Pulmonary artery endothelial cell (primary cell): ENCODE results near the gene C17orf113. TPM values are rescaled to one million over a fixed set of nuclear protein-coding genes. Genes with fewer than 3 reads are reported as not detected.

Experiments used
- DNase-seq: peaks from one replicate; pipeline ENCODE4 v3.0.0-alpha.2; 2011; ENCODE audit warnings: low read depth, low spot score
- total RNA-seq: library from RNA; depleted of rRNA; stranded (reverse); fragments of >200 nt; gene quantifications from 2 replicates; pipeline ENCODE4 v1.2.3, GENCODE V29; 2014

The C17orf113 gene
- total RNA-seq, 1 donor from 2014 or later, result 0.26 TPM

DNA sequence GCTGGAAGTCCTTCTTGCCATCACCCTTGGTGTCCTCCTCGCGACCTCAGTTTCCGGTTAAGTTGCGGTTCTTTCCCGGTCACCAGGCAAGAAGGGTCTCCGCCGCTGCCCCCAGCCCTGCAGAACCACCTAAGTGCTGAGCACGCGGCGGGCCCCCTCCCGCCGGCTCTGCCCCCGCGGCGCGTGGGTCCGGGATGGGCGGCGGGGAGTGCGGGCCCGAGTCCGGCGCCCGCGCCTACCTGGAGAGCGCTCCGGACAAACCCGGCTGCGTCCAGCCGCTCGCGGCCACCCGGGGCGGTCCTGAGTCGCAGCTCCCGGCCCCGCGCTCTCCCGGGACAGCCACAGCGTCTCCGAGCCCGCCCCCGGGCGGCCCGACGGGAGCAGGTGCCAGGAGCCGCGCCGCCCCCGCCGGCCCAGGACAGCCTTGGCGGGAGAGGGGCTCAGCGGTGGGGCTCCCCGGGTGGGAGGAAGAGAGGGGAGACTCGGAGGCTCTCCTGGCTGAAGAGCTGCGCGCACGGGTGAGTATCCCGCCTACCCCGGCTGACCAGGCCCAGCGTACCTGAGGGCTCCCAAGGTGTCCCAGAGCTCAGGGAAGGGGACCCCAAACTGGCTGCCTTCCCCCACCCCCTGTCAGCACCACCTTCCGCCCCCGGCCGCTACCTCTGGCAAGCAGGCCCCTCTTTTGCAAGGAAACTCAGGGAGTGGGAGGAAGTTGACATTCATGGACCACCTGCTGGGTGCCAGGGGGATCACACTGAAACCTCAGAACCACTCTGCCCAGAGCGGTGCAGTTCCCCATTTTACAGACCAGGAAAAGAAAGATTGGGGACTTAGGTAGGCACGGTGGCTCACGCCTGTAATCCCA, 22.2 kb upstream of the C17orf113 start:
- no peak for DNase-seq

- no peak for DNase-seq
Measured at GRCh38 chr17:42071810-42072209, 21.4 kb upstream of the C17orf113 start.

DNA sequence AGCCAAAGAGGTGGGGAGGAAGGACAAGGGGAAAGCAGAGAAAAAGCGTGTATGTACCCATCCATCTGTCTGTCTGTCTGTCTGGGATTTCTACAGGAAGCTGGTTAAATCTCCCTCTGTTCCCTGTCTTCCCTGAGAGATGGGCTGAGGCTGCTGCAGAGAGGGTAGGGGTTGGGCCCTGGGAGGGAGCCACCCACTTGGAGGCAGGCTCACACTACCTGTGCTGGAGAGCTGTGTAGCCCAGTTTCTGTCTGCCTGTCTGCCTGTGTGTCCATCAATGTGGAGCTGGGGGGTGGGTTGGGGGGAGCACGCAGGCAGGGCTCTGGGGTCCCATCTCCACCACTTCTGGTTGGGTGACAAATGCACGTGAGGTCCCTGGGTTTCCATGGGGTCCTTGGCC, 18.6 kb upstream of the C17orf113 start:
- no peak for DNase-seq

DNA sequence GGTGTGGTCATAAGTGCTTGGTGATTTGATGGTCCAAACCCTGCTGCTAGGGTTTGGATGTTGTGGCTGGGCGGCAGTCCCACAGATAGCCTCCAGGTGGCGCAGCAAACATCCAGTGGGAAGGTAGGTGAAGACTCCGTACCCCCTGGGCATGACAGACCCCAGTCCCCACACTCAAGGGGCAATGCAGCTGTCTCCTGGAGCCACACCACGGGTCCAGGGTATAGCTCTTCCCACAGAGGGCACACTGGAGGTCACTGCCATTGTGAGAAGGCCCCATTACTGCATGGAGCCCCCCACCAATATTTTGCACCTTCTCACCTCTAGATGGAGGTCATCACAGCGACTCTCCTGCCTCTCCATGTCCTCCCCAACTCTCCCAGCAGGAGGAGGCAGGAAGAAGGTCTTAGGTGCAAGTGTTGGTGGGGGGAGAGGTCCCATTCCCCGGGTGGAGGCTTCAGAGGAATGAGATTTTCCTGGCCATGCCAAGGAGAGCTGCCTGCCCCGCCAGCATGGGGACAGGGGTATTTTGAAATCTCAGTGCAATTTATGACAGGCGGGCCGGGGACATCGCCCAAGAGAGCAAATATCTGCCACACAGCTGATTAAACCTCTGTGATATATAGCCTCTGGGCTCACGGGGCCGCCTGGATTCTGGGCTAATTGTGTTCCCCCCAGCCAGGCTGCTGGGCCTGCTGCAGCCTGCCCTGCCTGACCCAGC, 17.1 kb upstream of the C17orf113 start:
- no peak for DNase-seq

- DNase-seq, result no peak
Measured at GRCh38 chr17:42065201-42065600, 14.8 kb upstream of the C17orf113 start.

DNA sequence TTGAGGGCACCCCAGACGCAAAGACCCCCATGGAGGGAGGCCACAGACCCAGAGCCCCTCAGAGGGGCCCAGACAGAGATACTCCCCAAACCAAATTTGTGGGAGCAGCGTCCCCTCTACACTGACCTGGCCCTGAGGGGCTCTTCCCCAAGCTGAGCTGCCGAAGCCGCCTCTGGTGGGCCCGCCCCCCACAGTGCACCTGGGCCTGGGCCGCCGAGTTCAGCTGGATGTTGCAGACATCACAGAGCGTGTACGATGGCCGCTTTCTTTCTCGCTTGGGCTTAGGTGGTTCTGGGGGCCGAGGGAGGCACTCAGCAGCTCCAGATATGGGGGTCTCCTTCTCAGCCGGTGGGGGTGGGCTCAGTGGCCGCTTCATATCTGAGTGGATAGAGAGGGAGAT, 12.3 kb upstream of the C17orf113 start:
- DNase-seq, result no peak

DNA sequence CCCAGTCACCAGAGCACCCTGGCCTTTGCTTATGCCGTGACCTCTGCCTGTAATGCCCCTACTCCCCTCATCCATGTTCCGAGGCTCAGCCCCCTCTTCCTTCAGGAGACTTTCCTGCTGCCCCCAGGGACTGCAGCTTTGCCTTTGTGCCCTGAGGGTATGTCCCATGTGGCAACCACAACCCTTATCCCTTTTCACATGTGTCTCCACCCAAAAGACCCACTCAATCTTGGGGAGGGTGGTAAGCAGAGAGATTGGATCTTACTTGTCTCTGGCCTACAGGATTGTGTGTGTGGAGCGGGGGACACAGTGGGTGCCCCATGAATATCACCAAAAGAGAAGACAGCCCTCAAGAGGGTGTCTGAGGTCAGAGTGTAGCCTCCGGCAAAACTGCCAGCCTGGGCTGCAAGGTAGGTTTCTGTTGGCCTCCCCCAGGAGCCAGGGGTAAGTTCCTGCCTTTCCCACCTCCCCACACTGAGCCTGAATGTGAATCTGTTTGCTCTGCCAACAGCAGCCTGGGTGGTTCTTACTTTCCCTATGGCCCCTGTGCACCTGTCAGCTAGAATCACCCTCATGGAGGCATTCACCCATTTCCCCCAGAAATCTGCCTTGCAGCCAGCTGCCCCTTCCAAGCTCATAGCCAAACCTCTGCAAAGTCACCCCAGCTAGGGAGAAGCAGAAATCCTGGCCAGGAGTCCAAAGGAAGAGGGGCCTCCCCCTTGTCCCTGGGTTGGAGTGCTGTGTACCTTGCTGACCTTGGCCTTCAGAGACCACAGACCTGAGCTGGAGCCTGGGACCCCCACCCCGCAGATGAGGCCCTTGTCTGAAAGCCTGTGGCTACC, 11.5 kb upstream of the C17orf113 start:
- DNase-seq, result no peak

- DNase-seq, result no peak
Measured at GRCh38 chr17:42060231-42060630, 9.8 kb upstream of the C17orf113 start.

- DNase-seq, result no peak
Measured at GRCh38 chr17:42059815-42060214, 9.4 kb upstream of the C17orf113 start.

GRCh38 chr17:42058063-42058462, 7.7 kb upstream of the C17orf113 start:
- no peak for DNase-seq

GRCh38 chr17:42056635-42057034, 6.2 kb upstream of the C17orf113 start:
- DNase-seq, result no peak

GRCh38 chr17:42055496-42055895, 5.1 kb upstream of the C17orf113 start:
- DNase-seq, result no peak

GRCh38 chr17:42055027-42055426, 4.6 kb upstream of the C17orf113 start:
- DNase-seq, result no peak

- no peak for DNase-seq
Measured at GRCh38 chr17:42053731-42054500, 3.5 kb upstream of the C17orf113 start.

DNA sequence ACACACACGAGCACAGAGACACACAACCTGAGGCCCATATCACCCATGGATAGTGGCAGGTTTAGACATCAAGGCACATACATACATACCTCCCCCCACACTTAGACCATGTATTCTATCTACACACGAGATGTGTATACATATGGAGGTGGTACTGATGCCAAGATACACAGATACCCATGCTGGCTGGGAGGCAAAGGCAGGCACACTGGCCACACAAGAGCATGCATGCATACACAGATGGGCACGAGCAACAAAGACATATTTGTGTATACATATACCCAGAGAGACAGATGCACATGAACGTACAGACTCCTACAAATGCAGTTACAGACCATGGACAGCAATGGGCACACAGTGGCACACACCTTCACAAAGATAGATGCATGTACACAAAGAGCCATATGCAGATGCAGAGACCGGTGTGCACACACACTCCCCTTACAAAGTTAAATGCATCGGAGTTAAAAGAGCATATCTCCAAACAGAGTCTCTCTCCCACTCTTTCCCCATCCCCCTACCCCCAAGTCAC, 2.0 kb upstream of the C17orf113 start:
- no peak for DNase-seq

DNA sequence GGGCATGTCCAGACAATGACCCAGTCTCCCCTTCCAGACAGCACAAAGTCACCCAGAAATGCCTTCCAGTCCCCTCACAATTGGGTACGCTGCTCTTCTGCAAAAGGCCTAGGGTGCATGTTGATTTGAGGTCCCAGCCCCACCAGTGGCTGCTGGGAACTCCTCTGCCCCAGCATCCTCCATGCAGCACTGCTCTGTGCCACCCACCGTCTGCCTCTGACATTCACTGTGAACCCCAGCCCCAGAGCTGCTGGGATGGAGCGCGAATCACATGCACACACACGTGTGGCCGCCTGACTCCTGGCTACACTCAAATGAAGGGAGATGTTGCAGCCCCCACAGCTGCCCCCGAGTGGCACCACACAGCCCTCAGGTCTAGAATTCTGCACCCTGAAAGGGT, 1.2 kb upstream of the C17orf113 start:
- DNase-seq, result no peak

DNA sequence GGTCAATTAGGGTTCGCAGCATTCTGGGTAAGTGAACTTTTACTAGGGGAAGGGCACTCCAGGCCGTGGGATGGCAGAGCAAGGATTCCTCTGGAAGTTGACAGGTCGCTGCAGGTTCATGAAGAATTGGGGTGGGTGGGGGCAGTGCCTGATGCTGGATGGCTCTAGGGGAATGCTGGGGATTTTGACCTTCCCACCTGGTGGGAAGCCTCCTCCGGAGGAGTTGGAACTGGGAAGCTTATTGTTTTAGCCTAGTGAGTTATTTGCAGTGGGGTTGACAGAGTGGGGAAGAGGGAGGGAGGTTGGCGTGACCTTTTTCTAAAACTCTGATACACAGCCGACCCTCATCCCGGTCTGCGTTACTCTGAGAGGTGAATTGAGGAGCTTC, 606 bp upstream of the C17orf113 start:
- no peak for DNase-seq

- DNase-seq, result no peak
Measured at GRCh38 chr17:42049834-42050392, 488 bp downstream of the C17orf113 start.

DNA sequence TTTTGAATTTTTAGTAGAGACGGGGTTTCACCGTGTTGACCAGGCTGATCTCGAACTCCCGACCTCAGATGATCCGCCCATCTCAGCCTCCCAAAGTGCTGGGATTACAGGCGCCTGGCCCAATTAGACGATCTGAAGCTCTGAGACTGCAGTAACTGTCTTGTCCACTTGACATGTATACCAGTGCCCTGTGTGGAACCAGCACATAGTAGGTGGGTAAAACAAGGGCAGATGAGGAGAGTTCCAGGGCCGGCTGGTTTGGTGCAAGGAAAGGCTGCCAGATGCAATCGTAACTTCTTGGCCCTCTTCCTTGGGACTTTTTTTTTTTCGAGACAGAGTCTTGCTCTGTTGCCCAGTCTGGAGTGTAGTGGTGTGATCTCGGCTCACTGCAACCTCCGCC, 3.1 kb downstream of the C17orf113 start:
- DNase-seq, result no peak

DNA sequence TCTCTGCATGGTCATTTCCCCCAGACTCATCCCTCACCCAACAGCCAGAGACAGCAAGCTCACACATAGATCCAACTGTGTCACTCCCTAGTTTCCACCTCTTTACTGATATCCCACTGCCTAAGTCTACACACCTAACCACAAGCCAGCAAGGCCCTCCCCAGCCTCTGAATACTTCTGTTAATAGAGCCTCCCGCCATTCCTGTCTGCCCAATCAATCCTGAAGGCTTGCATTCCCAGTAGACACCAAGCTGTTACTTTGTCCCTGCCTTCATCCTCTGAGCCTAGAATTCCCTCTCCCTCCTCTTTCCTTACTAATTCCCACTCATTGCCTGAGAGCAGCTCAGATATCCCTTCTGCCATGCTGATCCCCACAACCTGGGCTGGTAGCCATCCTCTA, 4.7 kb downstream of the C17orf113 start:
- no peak for DNase-seq
